ENCODE measurements around the gene KCNJ11.

The KCNJ11 gene

DNA sequence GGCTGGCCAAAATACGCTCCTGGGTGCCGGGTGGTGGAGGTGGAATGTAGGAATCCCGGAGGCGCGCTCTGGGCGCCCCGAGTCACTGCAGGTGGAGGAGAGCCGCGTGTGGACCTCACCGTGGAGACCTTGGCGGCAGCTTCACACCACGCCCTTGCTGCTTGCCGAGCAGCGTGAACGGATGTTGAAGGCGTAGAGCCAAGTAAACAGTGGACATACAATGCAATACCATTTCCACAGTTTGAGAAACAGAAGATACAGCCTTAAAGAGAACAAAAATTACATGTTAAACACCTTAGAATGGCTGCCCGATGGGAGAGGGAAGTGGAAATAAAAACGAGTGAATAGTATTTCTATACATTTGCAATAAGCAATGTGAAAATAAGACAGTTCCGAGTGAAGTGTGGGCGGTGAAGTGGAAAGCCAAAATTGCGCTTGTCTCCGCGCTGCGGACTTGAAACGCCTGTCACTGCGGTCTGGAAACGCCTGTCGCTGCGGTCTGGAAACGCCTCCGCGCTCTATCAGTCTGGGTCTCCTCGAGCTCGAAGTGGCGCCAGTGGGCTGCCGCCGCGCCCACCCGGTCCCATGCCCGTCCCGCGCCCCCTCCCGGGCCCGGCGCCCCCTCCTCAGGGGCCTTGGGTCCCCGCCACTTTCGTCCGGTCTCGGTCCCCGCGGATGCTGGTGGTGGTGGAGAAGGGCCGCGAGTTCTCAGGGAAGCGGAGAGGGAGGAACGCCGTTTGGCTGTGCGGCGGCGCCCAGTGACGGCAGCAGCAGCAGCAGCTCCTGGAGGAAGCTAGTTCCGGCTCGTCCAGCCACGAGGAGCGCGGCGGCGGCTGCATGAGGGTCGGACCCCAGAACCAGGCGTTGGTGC lies 35.3 kb downstream of the KCNJ11 start:
- peak; percentile 93 for DNase-seq

DNA sequence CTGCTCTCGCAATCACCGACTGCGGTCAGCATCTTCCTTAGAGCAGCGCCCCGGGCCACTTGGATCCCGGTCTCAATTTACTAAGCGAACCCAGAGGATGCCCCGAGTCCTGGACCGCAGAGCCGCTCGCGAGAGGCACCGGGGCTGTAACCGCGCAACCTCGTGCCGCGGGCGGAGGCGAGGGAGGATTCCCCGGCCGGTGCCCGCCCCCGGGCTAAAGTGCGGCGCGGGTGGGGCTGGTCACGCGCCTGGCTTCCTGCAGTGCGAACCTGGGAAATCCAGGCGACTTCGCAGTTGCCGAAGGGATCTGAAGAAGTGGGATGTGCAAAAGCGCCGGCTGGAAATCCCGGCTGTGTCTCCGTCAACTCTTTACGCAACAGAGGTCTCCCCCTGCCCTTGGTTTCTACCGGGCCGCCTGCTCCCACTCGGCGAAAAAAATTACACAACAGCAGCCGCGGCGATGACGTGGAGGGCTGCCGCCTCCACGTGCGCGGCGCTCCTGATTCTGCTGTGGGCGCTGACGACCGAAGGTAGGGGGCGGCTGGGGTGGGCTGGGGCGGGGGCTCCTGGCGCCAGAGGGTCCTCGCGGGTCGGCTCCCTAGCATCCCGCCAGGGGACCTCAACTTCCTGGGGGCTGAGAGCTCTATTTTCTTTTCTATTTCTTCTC lies 36.8 kb downstream of the KCNJ11 start, which contains the start of gene NCR3LG1:
Gene NCR3LG1 (plus strand): TSS at position 291 of the 667 bp plus-strand sequence. CDS start 170 bp downstream, at position 461.
- peak; percentile 59 for DNase-seq

- no peak for DNase-seq
Measured at GRCh38 chr11:17351172-17351509, 37.3 kb downstream of the KCNJ11 start.

- DNase-seq, result no peak
Measured at GRCh38 chr11:17350455-17351171, 37.8 kb downstream of the KCNJ11 start.

DNA sequence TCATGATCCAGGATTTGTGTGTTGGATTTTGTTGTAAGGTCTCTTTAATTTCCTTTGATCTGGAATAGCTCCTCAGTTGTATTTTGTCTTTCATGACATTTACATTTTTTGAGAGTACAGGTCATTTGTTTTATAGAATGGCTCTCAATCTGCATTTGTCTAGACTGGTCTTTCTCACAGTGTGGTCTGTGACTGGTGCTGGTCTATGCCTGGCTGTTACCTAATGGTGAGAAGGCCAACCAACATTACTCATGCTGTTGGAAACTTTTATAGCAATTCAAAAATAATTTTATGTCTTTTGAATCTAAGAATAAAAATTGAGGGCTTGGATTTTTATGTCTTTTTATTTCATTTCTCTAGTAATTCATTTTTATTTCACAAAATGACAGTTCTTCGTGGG lies 40.8 kb downstream of the KCNJ11 start:
- DNase-seq, result no peak

GRCh38 chr11:17343907-17344306 lies 44.6 kb downstream of the KCNJ11 start:
- no peak for DNase-seq

DNA sequence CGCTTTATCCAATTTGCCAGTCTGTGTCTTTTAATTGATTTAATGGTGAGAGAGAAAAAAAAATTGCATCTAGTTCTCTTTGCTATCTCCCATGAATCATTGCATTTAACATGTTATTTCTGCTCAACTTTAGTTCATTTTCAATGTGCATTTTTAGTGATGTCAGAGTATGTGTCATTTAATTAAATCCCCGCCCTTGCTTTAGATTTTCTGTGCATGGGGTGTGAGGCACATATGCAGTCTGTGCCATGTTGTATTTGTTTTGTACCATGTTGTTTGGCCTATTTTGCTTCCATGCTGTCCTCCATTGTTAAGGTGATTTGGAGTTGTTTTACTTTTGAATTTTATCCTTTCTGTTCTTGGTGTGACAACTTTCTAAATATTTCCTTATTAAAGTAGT lies 45.2 kb downstream of the KCNJ11 start:
- DNase-seq, result no peak
